ENCODE data around the gene METTL8.
A peak's percentile ranks its signal among the peaks of the same experiment; 100 is the strongest.

The METTL8 gene

GRCh38 chr2:171330155-171330956 lies 103.4 kb downstream of the METTL8 start:
- Histone ChIP-seq H3K27ac (ENCODE audit: low read length) (no peak overlapping the region), H3K4me3 (ENCODE audit: low read length) (no peak overlapping the region), H3K27me3 (ENCODE audit: control insufficient read depth, insufficient read depth, low read length) (no peaks in the 10 kb centered on the region), H3K9me3 (ENCODE audit: control insufficient read depth, low read depth, low read length) (no peaks in the 10 kb centered on the region), H3K36me3 (ENCODE audit: control insufficient read depth, low read depth, low read length) (no peaks in the 10 kb centered on the region), H3K4me1 (ENCODE audit: control insufficient read depth, low read depth, low read length) (peaks cover 24% of the 10 kb centered on the region), H3K9ac (ENCODE audit: low read length) (no peak overlapping the region)

- Histone ChIP-seq H3K9me3 (ENCODE audit: control insufficient read depth, low read depth, low read length) (no peaks in the 10 kb centered on the region), H3K27ac (ENCODE audit: low read length) (peak overlapping the region; percentile 25), H3K27me3 (ENCODE audit: control insufficient read depth, insufficient read depth, low read length) (no peaks in the 10 kb centered on the region), H3K9ac (ENCODE audit: low read length) (peak overlapping the region; percentile 21), H3K4me1 (ENCODE audit: control insufficient read depth, low read depth, low read length) (peaks cover 34% of the 10 kb centered on the region), H3K36me3 (ENCODE audit: control insufficient read depth, low read depth, low read length) (no peaks in the 10 kb centered on the region), H3K4me3 (ENCODE audit: low read length) (peak overlapping the region; percentile 4)
Measured at GRCh38 chr2:171327043-171327496, 106.7 kb downstream of the METTL8 start.

GRCh38 chr2:171325886-171326585 lies 107.8 kb downstream of the METTL8 start:
- Histone ChIP-seq H3K4me1 (ENCODE audit: control insufficient read depth, low read depth, low read length) (peaks cover 34% of the 10 kb centered on the region), H3K27me3 (ENCODE audit: control insufficient read depth, insufficient read depth, low read length) (no peaks in the 10 kb centered on the region), H3K9me3 (ENCODE audit: control insufficient read depth, low read depth, low read length) (no peaks in the 10 kb centered on the region), H3K9ac (ENCODE audit: low read length) (peak overlapping the region; percentile 21), H3K27ac (ENCODE audit: low read length) (peak overlapping the region; percentile 25), H3K36me3 (ENCODE audit: control insufficient read depth, low read depth, low read length) (no peaks in the 10 kb centered on the region), H3K4me3 (ENCODE audit: low read length) (no peak overlapping the region)

GRCh38 chr2:171323971-171324528 lies 109.7 kb downstream of the METTL8 start:
- Histone ChIP-seq H3K27ac (ENCODE audit: low read length) (no peak overlapping the region), H3K4me3 (ENCODE audit: low read length) (no peak overlapping the region)

GRCh38 chr2:171322928-171323327 lies 110.9 kb downstream of the METTL8 start:
- H3K4me3 ChIP-seq (ENCODE audit: low read length): no peak overlapping the region
- H3K9me3 ChIP-seq (ENCODE audit: control insufficient read depth, low read depth, low read length): no peaks in the 10 kb centered on the region
- H3K9ac ChIP-seq (ENCODE audit: low read length): no peak overlapping the region
- H3K27ac ChIP-seq (ENCODE audit: low read length): no peak overlapping the region
- no peaks in the 10 kb centered on the region for H3K36me3 ChIP-seq (ENCODE audit: control insufficient read depth, low read depth, low read length)
- no peaks in the 10 kb centered on the region for H3K27me3 ChIP-seq (ENCODE audit: control insufficient read depth, insufficient read depth, low read length)
- peaks cover 61% of the 10 kb centered on the region for H3K4me1 ChIP-seq (ENCODE audit: control insufficient read depth, low read depth, low read length)

More at GRCh38 chr2:171323971-171324528, 109.7 kb downstream of the METTL8 start:
- H3K9me3 ChIP-seq (ENCODE audit: control insufficient read depth, low read depth, low read length): no peaks in the 10 kb centered on the region
- no peak overlapping the region for H3K9ac ChIP-seq (ENCODE audit: low read length)
- H3K4me1 ChIP-seq (ENCODE audit: control insufficient read depth, low read depth, low read length): peaks cover 53% of the 10 kb centered on the region
- H3K27me3 ChIP-seq (ENCODE audit: control insufficient read depth, insufficient read depth, low read length): no peaks in the 10 kb centered on the region
- H3K36me3 ChIP-seq (ENCODE audit: control insufficient read depth, low read depth, low read length): no peaks in the 10 kb centered on the region

GRCh38 chr2:171320731-171321130 lies 113.1 kb downstream of the METTL8 start:
- H3K9ac ChIP-seq (ENCODE audit: low read length): no peak overlapping the region
- H3K4me3 ChIP-seq (ENCODE audit: low read length): no peak overlapping the region
- peaks cover 62% of the 10 kb centered on the region for H3K4me1 ChIP-seq (ENCODE audit: control insufficient read depth, low read depth, low read length)
- H3K27me3 ChIP-seq (ENCODE audit: control insufficient read depth, insufficient read depth, low read length): no peaks in the 10 kb centered on the region
- no peak overlapping the region for H3K27ac ChIP-seq (ENCODE audit: low read length)
- no peaks in the 10 kb centered on the region for H3K9me3 ChIP-seq (ENCODE audit: control insufficient read depth, low read depth, low read length)
- no peaks in the 10 kb centered on the region for H3K36me3 ChIP-seq (ENCODE audit: control insufficient read depth, low read depth, low read length)

GRCh38 chr2:171320208-171320621 lies 113.6 kb downstream of the METTL8 start:
- Histone ChIP-seq H3K36me3 (ENCODE audit: control insufficient read depth, low read depth, low read length) (no peaks in the 10 kb centered on the region), H3K4me1 (ENCODE audit: control insufficient read depth, low read depth, low read length) (peaks cover 67% of the 10 kb centered on the region), H3K27ac (ENCODE audit: low read length) (no peak overlapping the region), H3K9me3 (ENCODE audit: control insufficient read depth, low read depth, low read length) (no peaks in the 10 kb centered on the region), H3K4me3 (ENCODE audit: low read length) (no peak overlapping the region), H3K27me3 (ENCODE audit: control insufficient read depth, insufficient read depth, low read length) (no peaks in the 10 kb centered on the region), H3K9ac (ENCODE audit: low read length) (no peak overlapping the region)

- peak overlapping the region; percentile 62 for H3K27ac ChIP-seq (ENCODE audit: low read length)
- peaks cover 75% of the 10 kb centered on the region for H3K4me1 ChIP-seq (ENCODE audit: control insufficient read depth, low read depth, low read length)
- H3K36me3 ChIP-seq (ENCODE audit: control insufficient read depth, low read depth, low read length): no peaks in the 10 kb centered on the region
- no peaks in the 10 kb centered on the region for H3K9me3 ChIP-seq (ENCODE audit: control insufficient read depth, low read depth, low read length)
- H3K27me3 ChIP-seq (ENCODE audit: control insufficient read depth, insufficient read depth, low read length): no peaks in the 10 kb centered on the region
- peak overlapping the region; percentile 45 for H3K9ac ChIP-seq (ENCODE audit: low read length)
- H3K4me3 ChIP-seq (ENCODE audit: low read length): peak overlapping the region; percentile 14
Measured at GRCh38 chr2:171319164-171319810, 114.5 kb downstream of the METTL8 start.

GRCh38 chr2:171318463-171318934 lies 115.3 kb downstream of the METTL8 start:
- Histone ChIP-seq H3K4me3 (ENCODE audit: low read length) (peak overlapping the region; percentile 12), H3K9ac (ENCODE audit: low read length) (peak overlapping the region; percentile 45), H3K9me3 (ENCODE audit: control insufficient read depth, low read depth, low read length) (no peaks in the 10 kb centered on the region), H3K36me3 (ENCODE audit: control insufficient read depth, low read depth, low read length) (no peaks in the 10 kb centered on the region), H3K4me1 (ENCODE audit: control insufficient read depth, low read depth, low read length) (peaks cover 67% of the 10 kb centered on the region), H3K27ac (ENCODE audit: low read length) (peak overlapping the region; percentile 67), H3K27me3 (ENCODE audit: control insufficient read depth, insufficient read depth, low read length) (no peaks in the 10 kb centered on the region)

GRCh38 chr2:171317492-171318125 lies 116.2 kb downstream of the METTL8 start:
- Histone ChIP-seq H3K9me3 (ENCODE audit: control insufficient read depth, low read depth, low read length) (no peaks in the 10 kb centered on the region), H3K27ac (ENCODE audit: low read length) (peak overlapping the region; percentile 94), H3K36me3 (ENCODE audit: control insufficient read depth, low read depth, low read length) (no peaks in the 10 kb centered on the region), H3K4me3 (ENCODE audit: low read length) (peak overlapping the region; percentile 12), H3K9ac (ENCODE audit: low read length) (peak overlapping the region; percentile 68), H3K4me1 (ENCODE audit: control insufficient read depth, low read depth, low read length) (peaks cover 66% of the 10 kb centered on the region), H3K27me3 (ENCODE audit: control insufficient read depth, insufficient read depth, low read length) (no peaks in the 10 kb centered on the region)
